ENCODE measurements around the gene CALML6.

- TF ChIP-seq, protein P1, sequence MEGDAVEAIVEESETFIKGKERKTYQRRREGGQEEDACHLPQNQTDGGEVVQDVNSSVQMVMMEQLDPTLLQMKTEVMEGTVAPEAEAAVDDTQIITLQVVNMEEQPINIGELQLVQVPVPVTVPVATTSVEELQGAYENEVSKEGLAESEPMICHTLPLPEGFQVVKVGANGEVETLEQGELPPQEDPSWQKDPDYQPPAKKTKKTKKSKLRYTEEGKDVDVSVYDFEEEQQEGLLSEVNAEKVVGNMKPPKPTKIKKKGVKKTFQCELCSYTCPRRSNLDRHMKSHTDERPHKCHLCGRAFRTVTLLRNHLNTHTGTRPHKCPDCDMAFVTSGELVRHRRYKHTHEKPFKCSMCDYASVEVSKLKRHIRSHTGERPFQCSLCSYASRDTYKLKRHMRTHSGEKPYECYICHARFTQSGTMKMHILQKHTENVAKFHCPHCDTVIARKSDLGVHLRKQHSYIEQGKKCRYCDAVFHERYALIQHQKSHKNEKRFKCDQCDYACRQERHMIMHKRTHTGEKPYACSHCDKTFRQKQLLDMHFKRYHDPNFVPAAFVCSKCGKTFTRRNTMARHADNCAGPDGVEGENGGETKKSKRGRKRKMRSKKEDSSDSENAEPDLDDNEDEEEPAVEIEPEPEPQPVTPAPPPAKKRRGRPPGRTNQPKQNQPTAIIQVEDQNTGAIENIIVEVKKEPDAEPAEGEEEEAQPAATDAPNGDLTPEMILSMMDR (IDR thresholded peaks at IDR 0.05; ENCODE audit: low read length), result no peak
- TF ChIP-seq EZH2phosphoT487 (IDR thresholded peaks at IDR 0.05; ENCODE audit: low read length) (no peak), EZH2 (optimal IDR thresholded peaks at IDR 0.05; ENCODE audit: low read depth, low read length) (no peak)
These were observed 1.1 kb downstream of the CALML6 start for GRCh38 chr1:1915911-1916840.

Measured in MM.1S (cell line).